ENCODE measurements around the gene SLC35A4. TPM values are rescaled to one million over a fixed set of nuclear protein-coding genes. Genes with fewer than 3 reads are reported as not detected.
A peak's percentile ranks its signal among the peaks of the same experiment; 100 is the strongest.

SLC35A4 gene
- total RNA-seq, 1 donor from 2014 or later, result 91.9 TPM

DNA sequence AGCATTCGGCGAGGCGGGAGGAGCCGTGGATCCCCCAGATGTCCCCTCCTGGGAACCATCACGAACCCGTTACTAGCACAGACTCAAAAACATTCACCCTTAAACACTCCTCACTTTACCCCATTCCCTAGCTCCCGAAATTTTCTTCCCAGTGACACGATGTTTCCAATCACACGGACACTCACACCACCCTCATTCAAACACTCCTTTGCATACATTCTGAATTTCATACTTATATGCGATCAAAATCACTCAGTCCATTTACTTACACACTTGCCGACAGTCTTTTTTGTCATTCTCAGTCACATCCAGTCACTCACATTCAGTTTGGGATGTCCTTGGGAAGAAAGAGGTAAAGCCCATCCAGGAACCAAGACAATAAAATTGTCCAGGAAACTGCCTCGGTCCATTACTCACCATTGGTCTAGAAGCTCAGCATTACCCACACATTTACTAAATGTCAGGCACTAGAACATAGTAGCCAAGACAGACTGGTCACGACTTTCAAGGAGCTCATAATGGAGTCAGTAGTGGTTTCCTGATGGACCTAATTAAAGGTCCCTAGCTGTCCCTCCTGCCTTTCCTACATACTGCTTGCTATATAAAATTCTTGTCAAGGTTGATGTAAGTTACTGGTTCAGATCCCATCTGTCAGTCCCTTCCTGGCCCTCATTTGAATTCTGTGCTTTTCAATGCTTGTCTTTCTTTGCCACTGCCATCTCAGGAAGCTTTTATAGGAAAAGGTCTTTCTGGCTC, 574 bp downstream of the SLC35A4 start:
- H3K4me3 Mint-ChIP-seq (ENCODE audit: low read depth), result peak overlapping the region; percentile 96

DNA sequence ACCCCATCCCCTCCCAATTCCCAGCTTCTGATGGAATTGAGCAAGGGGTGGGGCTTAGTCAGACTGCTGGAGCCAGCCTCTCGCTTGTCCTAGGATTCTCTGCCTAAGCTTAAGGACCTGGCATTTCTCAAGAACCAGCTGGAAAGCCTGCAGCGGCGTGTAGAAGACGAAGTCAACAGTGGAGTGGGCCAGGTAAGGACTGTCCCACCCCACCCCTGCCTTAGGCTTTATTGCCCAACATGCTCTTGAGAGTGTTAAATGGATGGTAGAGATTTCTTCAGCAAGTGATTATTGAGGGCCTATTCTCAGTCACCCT, 1.1 kb downstream of the SLC35A4 start:
- no peaks in the 10 kb centered on the region for H3K27me3 Mint-ChIP-seq (ENCODE audit: low read depth)
- peaks cover 42% of the 10 kb centered on the region for H3K36me3 Mint-ChIP-seq (ENCODE audit: low read depth)
- peak overlapping the region; percentile 95 for H3K27ac Mint-ChIP-seq
- H3K4me3 Mint-ChIP-seq (ENCODE audit: low read depth), result peak overlapping the region; percentile 96
- H3K9me3 Mint-ChIP-seq, result no peaks in the 10 kb centered on the region
- peaks cover 41% of the 10 kb centered on the region for H3K4me1 Mint-ChIP-seq (ENCODE audit: low read depth)
- no peak for DNase-seq (ENCODE audit: low spot score)
- intact Hi-C loops (cut with micrococcal nuclease), result no loop called here

More for the DNA sequence above, 574 bp downstream of the SLC35A4 start:
- no peaks in the 10 kb centered on the region for H3K9me3 Mint-ChIP-seq
- no peak for DNase-seq (ENCODE audit: low spot score)
- peaks cover 38% of the 10 kb centered on the region for H3K4me1 Mint-ChIP-seq (ENCODE audit: low read depth)
- intact Hi-C loops (cut with micrococcal nuclease), result no loop called here
- H3K27ac Mint-ChIP-seq, result peak overlapping the region; percentile 95
- peaks cover 42% of the 10 kb centered on the region for H3K36me3 Mint-ChIP-seq (ENCODE audit: low read depth)
- no peaks in the 10 kb centered on the region for H3K27me3 Mint-ChIP-seq (ENCODE audit: low read depth)

- H3K9me3 Mint-ChIP-seq, result no peaks in the 10 kb centered on the region
- H3K27me3 Mint-ChIP-seq (ENCODE audit: low read depth), result no peaks in the 10 kb centered on the region
- peak overlapping the region; percentile 35 for H3K4me3 Mint-ChIP-seq (ENCODE audit: low read depth)
- intact Hi-C loops (cut with micrococcal nuclease), result no loop called here
- H3K27ac Mint-ChIP-seq, result no peak overlapping the region
- DNase-seq (ENCODE audit: low spot score), result no peak
- H3K36me3 Mint-ChIP-seq (ENCODE audit: low read depth), result peaks cover 38% of the 10 kb centered on the region
- H3K4me1 Mint-ChIP-seq (ENCODE audit: low read depth), result peaks cover 41% of the 10 kb centered on the region
Observed at GRCh38 chr5:140566665-140567064, 2.0 kb downstream of the SLC35A4 start.

DNA sequence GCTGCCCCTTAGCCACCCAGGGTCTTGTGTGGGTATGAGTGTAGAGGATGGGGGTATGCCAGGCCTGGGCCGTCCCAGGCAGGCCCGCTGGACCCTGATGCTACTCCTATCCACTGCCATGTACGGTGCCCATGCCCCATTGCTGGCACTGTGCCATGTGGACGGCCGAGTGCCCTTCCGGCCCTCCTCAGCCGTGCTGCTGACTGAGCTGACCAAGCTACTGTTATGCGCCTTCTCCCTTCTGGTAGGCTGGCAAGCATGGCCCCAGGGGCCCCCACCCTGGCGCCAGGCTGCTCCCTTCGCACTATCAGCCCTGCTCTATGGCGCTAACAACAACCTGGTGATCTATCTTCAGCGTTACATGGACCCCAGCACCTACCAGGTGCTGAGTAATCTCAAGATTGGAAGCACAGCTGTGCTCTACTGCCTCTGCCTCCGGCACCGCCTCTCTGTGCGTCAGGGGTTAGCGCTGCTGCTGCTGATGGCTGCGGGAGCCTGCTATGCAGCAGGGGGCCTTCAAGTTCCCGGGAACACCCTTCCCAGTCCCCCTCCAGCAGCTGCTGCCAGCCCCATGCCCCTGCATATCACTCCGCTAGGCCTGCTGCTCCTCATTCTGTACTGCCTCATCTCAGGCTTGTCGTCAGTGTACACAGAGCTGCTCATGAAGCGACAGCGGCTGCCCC, 2.6 kb downstream of the SLC35A4 start:
- peak overlapping the region; percentile 26 for H3K4me3 Mint-ChIP-seq (ENCODE audit: low read depth)
- no peaks in the 10 kb centered on the region for H3K27me3 Mint-ChIP-seq (ENCODE audit: low read depth)
- peaks cover 38% of the 10 kb centered on the region for H3K36me3 Mint-ChIP-seq (ENCODE audit: low read depth)
- no peaks in the 10 kb centered on the region for H3K9me3 Mint-ChIP-seq
- H3K4me1 Mint-ChIP-seq (ENCODE audit: low read depth), result peaks cover 41% of the 10 kb centered on the region
- intact Hi-C loops (cut with micrococcal nuclease), result no loop called here
- no peak for DNase-seq (ENCODE audit: low spot score)
- H3K27ac Mint-ChIP-seq, result no peak overlapping the region

DNA sequence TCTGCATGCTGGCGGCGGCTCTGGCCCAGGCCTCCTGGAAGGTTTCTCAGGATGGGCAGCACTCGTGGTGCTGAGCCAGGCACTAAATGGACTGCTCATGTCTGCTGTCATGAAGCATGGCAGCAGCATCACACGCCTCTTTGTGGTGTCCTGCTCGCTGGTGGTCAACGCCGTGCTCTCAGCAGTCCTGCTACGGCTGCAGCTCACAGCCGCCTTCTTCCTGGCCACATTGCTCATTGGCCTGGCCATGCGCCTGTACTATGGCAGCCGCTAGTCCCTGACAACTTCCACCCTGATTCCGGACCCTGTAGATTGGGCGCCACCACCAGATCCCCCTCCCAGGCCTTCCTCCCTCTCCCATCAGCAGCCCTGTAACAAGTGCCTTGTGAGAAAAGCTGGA, 3.2 kb downstream of the SLC35A4 start:
- no peaks in the 10 kb centered on the region for H3K9me3 Mint-ChIP-seq
- H3K27ac Mint-ChIP-seq, result no peak overlapping the region
- peak overlapping the region; percentile 26 for H3K4me3 Mint-ChIP-seq (ENCODE audit: low read depth)
- DNase-seq (ENCODE audit: low spot score), result no peak
- H3K27me3 Mint-ChIP-seq (ENCODE audit: low read depth), result no peaks in the 10 kb centered on the region
- peaks cover 38% of the 10 kb centered on the region for H3K4me1 Mint-ChIP-seq (ENCODE audit: low read depth)
- intact Hi-C loops (cut with micrococcal nuclease), result no loop called here
- H3K36me3 Mint-ChIP-seq (ENCODE audit: low read depth), result peaks cover 38% of the 10 kb centered on the region

DNA sequence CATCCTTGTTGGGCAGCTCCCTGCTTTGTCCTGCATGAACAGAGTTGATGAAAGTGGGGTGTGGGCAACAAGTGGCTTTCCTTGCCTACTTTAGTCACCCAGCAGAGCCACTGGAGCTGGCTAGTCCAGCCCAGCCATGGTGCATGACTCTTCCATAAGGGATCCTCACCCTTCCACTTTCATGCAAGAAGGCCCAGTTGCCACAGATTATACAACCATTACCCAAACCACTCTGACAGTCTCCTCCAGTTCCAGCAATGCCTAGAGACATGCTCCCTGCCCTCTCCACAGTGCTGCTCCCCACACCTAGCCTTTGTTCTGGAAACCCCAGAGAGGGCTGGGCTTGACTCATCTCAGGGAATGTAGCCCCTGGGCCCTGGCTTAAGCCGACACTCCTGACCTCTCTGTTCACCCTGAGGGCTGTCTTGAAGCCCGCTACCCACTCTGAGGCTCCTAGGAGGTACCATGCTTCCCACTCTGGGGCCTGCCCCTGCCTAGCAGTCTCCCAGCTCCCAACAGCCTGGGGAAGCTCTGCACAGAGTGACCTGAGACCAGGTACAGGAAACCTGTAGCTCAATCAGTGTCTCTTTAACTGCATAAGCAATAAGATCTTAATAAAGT, 3.9 kb downstream of the SLC35A4 start:
- Mint-ChIP-seq H3K9me3 (no peaks in the 10 kb centered on the region), H3K4me3 (ENCODE audit: low read depth) (no peak overlapping the region), H3K4me1 (ENCODE audit: low read depth) (peaks cover 38% of the 10 kb centered on the region), H3K27me3 (ENCODE audit: low read depth) (no peaks in the 10 kb centered on the region), H3K27ac (peak overlapping the region; percentile 87), H3K36me3 (ENCODE audit: low read depth) (peaks cover 38% of the 10 kb centered on the region)
- no peak for DNase-seq (ENCODE audit: low spot score)
- intact Hi-C loops (cut with micrococcal nuclease), result no loop called here

- peaks cover 38% of the 10 kb centered on the region for H3K36me3 Mint-ChIP-seq (ENCODE audit: low read depth)
- H3K9me3 Mint-ChIP-seq, result no peaks in the 10 kb centered on the region
- H3K4me1 Mint-ChIP-seq (ENCODE audit: low read depth), result peaks cover 35% of the 10 kb centered on the region
- peak overlapping the region; percentile 87 for H3K27ac Mint-ChIP-seq
- no peak for DNase-seq (ENCODE audit: low spot score)
- H3K27me3 Mint-ChIP-seq (ENCODE audit: low read depth), result no peaks in the 10 kb centered on the region
- peak overlapping the region; percentile 56 for H3K4me3 Mint-ChIP-seq (ENCODE audit: low read depth)
- intact Hi-C loops (cut with micrococcal nuclease), result no loop called here
Observed at GRCh38 chr5:140569197-140569596, 4.6 kb downstream of the SLC35A4 start.

GRCh38 chr5:140570058-140570457, 5.4 kb downstream of the SLC35A4 start:
- Mint-ChIP-seq H3K27ac (peak overlapping the region; percentile 65), H3K36me3 (ENCODE audit: low read depth) (peaks cover 32% of the 10 kb centered on the region), H3K4me1 (ENCODE audit: low read depth) (peaks cover 32% of the 10 kb centered on the region), H3K27me3 (ENCODE audit: low read depth) (no peaks in the 10 kb centered on the region), H3K4me3 (ENCODE audit: low read depth) (no peak overlapping the region), H3K9me3 (no peaks in the 10 kb centered on the region)
- no peak for DNase-seq (ENCODE audit: low spot score)
- intact Hi-C loops (cut with micrococcal nuclease), result no loop called here

- DNase-seq (ENCODE audit: low spot score), result no peak
- no peaks in the 10 kb centered on the region for H3K27me3 Mint-ChIP-seq (ENCODE audit: low read depth)
- H3K4me1 Mint-ChIP-seq (ENCODE audit: low read depth), result peaks cover 27% of the 10 kb centered on the region
- H3K27ac Mint-ChIP-seq, result peak overlapping the region; percentile 65
- no peak overlapping the region for H3K4me3 Mint-ChIP-seq (ENCODE audit: low read depth)
- H3K36me3 Mint-ChIP-seq (ENCODE audit: low read depth), result peaks cover 29% of the 10 kb centered on the region
- intact Hi-C loops (cut with micrococcal nuclease), result no loop called here
- no peaks in the 10 kb centered on the region for H3K9me3 Mint-ChIP-seq
Observed at GRCh38 chr5:140570488-140570887, 5.9 kb downstream of the SLC35A4 start.

DNA sequence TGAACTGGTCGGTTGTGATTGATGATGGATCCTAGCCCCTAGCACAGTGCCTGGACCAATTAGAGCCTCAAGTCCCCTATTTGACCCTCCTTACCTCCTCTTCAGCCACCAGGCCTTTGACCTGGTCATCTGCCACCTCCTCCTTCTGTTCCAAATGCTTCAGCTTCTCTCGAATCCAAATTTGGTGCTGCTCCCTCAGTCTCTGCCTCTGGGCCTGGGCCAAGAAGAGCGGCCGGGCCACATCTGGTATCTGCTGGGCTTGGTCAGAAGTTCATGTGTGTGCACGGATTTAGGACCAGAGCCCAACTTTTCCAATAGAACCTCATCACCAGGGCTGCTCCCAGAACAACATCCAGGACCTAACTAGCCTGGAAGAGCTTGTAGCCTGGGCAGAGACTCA, 6.5 kb downstream of the SLC35A4 start:
- no peaks in the 10 kb centered on the region for H3K27me3 Mint-ChIP-seq (ENCODE audit: low read depth)
- intact Hi-C loops (cut with micrococcal nuclease), result no loop called here
- no peaks in the 10 kb centered on the region for H3K9me3 Mint-ChIP-seq
- peaks cover 21% of the 10 kb centered on the region for H3K4me1 Mint-ChIP-seq (ENCODE audit: low read depth)
- H3K36me3 Mint-ChIP-seq (ENCODE audit: low read depth), result peaks cover 26% of the 10 kb centered on the region
- no peak overlapping the region for H3K27ac Mint-ChIP-seq
- DNase-seq (ENCODE audit: low spot score), result no peak
- no peak overlapping the region for H3K4me3 Mint-ChIP-seq (ENCODE audit: low read depth)

DNA sequence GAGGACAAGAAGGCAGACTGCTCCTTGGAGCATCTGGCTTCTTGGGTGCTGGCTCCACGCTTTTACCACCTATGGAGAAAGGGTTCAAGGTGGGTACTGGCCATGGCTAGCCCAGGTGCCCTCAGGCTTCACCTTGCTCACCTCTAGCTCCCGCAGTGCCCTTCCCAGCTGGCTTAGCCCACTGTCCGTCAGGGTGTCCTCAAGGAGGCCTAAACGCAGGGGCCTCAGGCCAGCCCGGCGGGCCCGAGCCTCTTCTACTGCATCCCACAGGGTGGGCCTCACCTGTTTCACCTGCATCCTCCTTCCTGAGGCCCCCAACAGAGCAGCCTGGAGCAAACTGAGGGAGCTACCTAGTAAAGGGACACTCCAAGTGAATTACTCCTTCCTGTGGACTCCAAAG, 9.1 kb downstream of the SLC35A4 start:
- Mint-ChIP-seq H3K27ac (no peak overlapping the region), H3K36me3 (ENCODE audit: low read depth) (peaks cover 6% of the 10 kb centered on the region), H3K4me3 (ENCODE audit: low read depth) (no peak overlapping the region), H3K9me3 (no peaks in the 10 kb centered on the region), H3K27me3 (ENCODE audit: low read depth) (no peaks in the 10 kb centered on the region), H3K4me1 (ENCODE audit: low read depth) (peaks cover 15% of the 10 kb centered on the region)
- intact Hi-C loops (cut with micrococcal nuclease), result no loop called here
- no peak for DNase-seq (ENCODE audit: low spot score)

GRCh38 chr5:140574165-140574564, 9.5 kb downstream of the SLC35A4 start:
- no peaks in the 10 kb centered on the region for H3K27me3 Mint-ChIP-seq (ENCODE audit: low read depth)
- H3K36me3 Mint-ChIP-seq (ENCODE audit: low read depth), result peaks cover 5% of the 10 kb centered on the region
- no peak for DNase-seq (ENCODE audit: low spot score)
- H3K4me3 Mint-ChIP-seq (ENCODE audit: low read depth), result no peak overlapping the region
- H3K9me3 Mint-ChIP-seq, result no peaks in the 10 kb centered on the region
- H3K27ac Mint-ChIP-seq, result no peak overlapping the region
- intact Hi-C loops (cut with micrococcal nuclease), result no loop called here
- peaks cover 10% of the 10 kb centered on the region for H3K4me1 Mint-ChIP-seq (ENCODE audit: low read depth)

GRCh38 chr5:140575309-140575708, 10.7 kb downstream of the SLC35A4 start:
- Mint-ChIP-seq H3K4me1 (ENCODE audit: low read depth) (peaks cover 1% of the 10 kb centered on the region), H3K36me3 (ENCODE audit: low read depth) (peaks cover under 1% of the 10 kb centered on the region), H3K4me3 (ENCODE audit: low read depth) (no peak overlapping the region), H3K9me3 (no peaks in the 10 kb centered on the region), H3K27me3 (ENCODE audit: low read depth) (peaks cover 2% of the 10 kb centered on the region), H3K27ac (no peak overlapping the region)
- no peak for DNase-seq (ENCODE audit: low spot score)
- intact Hi-C loops (cut with micrococcal nuclease), result no loop called here
